Cortex of kidney (tissue), 1 donor: ENCODE data around the gene LETM1.

ENCODE experiments used
- DNase-seq: peaks from one replicate; lab custom pipeline; 2025; lab: John Stamatoyannopoulos, UW

Gene LETM1

GRCh38 chr4:1762264-1763010, 93.5 kb downstream of the LETM1 start:
- no peak for DNase-seq
